LNCAP (cell line): ENCODE data around the gene RIMS4.

Experiments
- CTCF ChIP-seq: fragments of 450-650 bp; IDR thresholded peaks from 2 replicates; pipeline ENCODE4 v1.5.1; 2017; ENCODE audit warnings: mild to moderate bottlenecking

The RIMS4 gene

GRCh38 chr20:44800391-44801046, 9.8 kb downstream of the RIMS4 start:
- TF ChIP-seq CTCF = peak; percentile 21; the same call in 1 of the 2 replicates

GRCh38 chr20:44799691-44800090, 10.7 kb downstream of the RIMS4 start:
- TF ChIP-seq CTCF = no peak

- TF ChIP-seq CTCF = no peak
Measured at GRCh38 chr20:44796758-44797457, 13.4 kb downstream of the RIMS4 start.

- no peak for TF ChIP-seq CTCF
Measured at GRCh38 chr20:44796311-44796710, 14.0 kb downstream of the RIMS4 start.

GRCh38 chr20:44795836-44796235, 14.5 kb downstream of the RIMS4 start:
- TF ChIP-seq CTCF = no peak

GRCh38 chr20:44792796-44793195, 17.6 kb downstream of the RIMS4 start:
- no peak for TF ChIP-seq CTCF

- no peak for TF ChIP-seq CTCF
Measured at GRCh38 chr20:44790638-44791393, 19.5 kb downstream of the RIMS4 start.
